Neural cell (in vitro differentiated cells): ENCODE data around the gene CD300C.

Experiments used
- EP300 ChIP-seq: fragments of 450-650 bp; conservative IDR thresholded peaks from 2 replicates; pipeline ENCODE4 v1.6.1; 2014; ENCODE audit warnings: antibody characterized with exemption, mild to moderate bottlenecking, moderate library complexity; ENCODE audit not compliant: poor library complexity, severe bottlenecking
- RAD21 ChIP-seq: fragments of 450-650 bp; conservative IDR thresholded peaks from 2 replicates; pipeline ENCODE4 v1.6.1; 2014; ENCODE audit warnings: antibody characterized with exemption, mild to moderate bottlenecking, moderate library complexity
- TF ChIP-seq, protein P1 (sequence below): IDR thresholded peaks from 2 replicates; pipeline ENCODE4 v1.6.1; 2012; ENCODE audit warnings: borderline replicate concordance
- TF ChIP-seq, protein P2 (sequence below): fragments of 450-650 bp; IDR thresholded peaks from 2 replicates; pipeline ENCODE4 v1.5.1; 2014; ENCODE audit warnings: antibody characterized with exemption, mild to moderate bottlenecking, moderate library complexity; ENCODE audit not compliant: poor library complexity, severe bottlenecking

DNA sequence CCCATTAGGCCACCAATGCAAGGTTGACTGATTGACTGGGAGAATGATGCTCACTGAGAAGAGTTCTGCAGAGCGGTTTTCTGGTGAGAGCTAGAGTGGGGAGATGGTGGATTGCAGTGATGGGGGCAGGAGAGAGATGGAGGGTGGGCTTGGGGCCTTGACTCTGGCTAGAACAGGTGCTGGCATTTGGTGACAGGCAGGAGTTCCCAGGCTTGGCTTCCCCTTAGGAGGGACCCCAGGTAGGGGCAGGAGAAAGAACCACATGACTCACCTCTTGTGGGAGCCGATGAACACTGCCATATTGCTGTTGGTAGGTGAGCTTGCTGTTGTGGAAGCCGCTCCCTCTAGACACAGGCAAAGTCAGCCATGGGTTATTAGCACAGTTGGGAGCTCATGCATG lies 22.6 kb downstream of the CD300C start:
- TF ChIP-seq, protein P1, sequence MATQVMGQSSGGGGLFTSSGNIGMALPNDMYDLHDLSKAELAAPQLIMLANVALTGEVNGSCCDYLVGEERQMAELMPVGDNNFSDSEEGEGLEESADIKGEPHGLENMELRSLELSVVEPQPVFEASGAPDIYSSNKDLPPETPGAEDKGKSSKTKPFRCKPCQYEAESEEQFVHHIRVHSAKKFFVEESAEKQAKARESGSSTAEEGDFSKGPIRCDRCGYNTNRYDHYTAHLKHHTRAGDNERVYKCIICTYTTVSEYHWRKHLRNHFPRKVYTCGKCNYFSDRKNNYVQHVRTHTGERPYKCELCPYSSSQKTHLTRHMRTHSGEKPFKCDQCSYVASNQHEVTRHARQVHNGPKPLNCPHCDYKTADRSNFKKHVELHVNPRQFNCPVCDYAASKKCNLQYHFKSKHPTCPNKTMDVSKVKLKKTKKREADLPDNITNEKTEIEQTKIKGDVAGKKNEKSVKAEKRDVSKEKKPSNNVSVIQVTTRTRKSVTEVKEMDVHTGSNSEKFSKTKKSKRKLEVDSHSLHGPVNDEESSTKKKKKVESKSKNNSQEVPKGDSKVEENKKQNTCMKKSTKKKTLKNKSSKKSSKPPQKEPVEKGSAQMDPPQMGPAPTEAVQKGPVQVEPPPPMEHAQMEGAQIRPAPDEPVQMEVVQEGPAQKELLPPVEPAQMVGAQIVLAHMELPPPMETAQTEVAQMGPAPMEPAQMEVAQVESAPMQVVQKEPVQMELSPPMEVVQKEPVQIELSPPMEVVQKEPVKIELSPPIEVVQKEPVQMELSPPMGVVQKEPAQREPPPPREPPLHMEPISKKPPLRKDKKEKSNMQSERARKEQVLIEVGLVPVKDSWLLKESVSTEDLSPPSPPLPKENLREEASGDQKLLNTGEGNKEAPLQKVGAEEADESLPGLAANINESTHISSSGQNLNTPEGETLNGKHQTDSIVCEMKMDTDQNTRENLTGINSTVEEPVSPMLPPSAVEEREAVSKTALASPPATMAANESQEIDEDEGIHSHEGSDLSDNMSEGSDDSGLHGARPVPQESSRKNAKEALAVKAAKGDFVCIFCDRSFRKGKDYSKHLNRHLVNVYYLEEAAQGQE, result no peak
- TF ChIP-seq EP300 (no peak), RAD21 (no peak)
- TF ChIP-seq, protein P2, sequence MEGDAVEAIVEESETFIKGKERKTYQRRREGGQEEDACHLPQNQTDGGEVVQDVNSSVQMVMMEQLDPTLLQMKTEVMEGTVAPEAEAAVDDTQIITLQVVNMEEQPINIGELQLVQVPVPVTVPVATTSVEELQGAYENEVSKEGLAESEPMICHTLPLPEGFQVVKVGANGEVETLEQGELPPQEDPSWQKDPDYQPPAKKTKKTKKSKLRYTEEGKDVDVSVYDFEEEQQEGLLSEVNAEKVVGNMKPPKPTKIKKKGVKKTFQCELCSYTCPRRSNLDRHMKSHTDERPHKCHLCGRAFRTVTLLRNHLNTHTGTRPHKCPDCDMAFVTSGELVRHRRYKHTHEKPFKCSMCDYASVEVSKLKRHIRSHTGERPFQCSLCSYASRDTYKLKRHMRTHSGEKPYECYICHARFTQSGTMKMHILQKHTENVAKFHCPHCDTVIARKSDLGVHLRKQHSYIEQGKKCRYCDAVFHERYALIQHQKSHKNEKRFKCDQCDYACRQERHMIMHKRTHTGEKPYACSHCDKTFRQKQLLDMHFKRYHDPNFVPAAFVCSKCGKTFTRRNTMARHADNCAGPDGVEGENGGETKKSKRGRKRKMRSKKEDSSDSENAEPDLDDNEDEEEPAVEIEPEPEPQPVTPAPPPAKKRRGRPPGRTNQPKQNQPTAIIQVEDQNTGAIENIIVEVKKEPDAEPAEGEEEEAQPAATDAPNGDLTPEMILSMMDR, result no peak
